ENCODE data around the gene HPGD.

Gene HPGD

GRCh38 chr4:174522183-174523024 lies at the start of gene HPGD:
HPGD (minus strand) TSS chr4:174522488; CDS start chr4:174522451, 37 bp downstream.
- DNase-seq (ENCODE audit: low spot score), result peak; percentile 29

DNA sequence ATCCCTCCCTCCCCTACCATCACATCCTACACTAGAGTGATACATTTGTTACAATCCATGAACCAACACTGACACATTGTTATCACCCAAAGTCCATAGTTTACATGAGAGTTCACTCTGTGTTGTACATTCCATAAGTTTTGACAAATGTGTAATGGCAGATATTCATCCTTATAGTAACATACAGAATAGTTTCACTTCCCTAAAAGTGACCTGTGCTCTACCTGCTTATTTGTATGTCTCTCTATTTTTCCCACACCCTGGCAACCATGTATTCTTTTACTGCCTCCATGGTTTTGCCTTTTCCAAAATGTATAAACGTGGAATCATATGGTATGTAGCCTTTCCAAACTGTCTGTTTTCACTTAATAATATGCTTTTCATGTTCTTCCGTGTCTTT lies 42.2 kb upstream of the HPGD start:
- no peak for DNase-seq (ENCODE audit: low spot score)

DNA sequence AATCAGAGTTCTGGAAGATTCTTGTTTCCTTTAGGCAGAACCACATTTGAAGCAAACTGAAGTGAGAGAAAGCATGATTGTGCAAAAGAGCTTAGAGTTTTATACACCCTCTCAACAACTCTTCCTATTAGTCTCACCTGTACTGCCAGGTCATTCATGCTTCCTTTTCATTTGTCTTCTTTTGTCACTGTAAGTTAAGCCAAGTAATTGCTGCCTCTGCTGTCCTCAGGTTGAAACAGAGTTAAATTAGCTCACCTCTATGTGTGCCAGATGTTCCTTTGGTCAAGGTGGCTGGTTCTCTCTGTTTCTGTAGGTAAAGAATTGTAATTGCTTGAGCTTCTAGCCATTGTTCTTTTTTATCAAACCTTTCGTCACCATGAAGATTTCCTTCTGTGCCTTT lies 41.1 kb upstream of the HPGD start:
- no peak for DNase-seq (ENCODE audit: low spot score)

GRCh38 chr4:174561560-174561959 lies 39.3 kb upstream of the HPGD start:
- DNase-seq (ENCODE audit: low spot score), result no peak

DNA sequence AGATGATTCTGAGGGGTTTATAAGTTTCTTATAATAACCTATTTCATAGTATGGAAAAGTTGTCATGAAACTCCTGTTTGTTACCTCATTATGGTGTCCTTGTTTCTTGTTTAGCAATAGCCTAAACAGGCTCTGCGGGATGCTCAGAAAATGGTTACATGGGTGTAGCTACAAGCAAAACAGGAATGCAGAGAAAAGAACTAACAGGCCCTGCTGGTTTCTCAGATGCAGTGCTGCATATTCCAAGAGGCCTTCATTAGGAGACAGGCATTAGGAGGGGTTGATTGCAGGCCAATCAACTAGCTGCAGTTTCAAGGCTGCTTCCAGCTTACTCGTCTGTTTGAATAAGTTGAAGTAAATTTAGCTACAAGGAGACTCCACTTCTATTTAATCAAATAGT lies 37.6 kb upstream of the HPGD start:
- DNase-seq (ENCODE audit: low spot score), result no peak

- DNase-seq (ENCODE audit: low spot score), result no peak
Measured at GRCh38 chr4:174555789-174556630, 33.7 kb upstream of the HPGD start.

DNA sequence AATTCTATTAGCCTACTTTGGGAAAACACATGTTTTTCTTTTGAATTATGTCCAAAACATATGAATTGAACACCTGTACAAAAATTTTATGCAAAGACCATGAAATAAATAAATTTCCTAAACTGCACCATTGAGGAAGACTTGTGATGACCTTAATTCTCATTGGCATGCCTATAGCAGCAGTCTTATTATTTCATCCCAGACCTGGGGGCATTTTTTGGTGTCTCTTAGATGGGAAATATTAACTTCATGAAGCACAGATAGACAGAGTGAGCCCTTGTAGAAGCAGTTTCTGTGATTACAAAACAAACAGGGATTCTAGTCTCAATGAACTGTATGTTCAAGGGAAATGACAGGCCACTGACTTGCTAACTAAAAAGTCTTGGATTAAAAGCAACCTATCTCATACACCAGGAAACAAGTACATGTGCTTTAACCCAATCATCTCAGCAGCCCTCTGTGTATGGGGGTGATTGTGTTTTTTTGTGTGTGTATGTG lies 32.0 kb upstream of the HPGD start:
- DNase-seq (ENCODE audit: low spot score), result no peak

DNA sequence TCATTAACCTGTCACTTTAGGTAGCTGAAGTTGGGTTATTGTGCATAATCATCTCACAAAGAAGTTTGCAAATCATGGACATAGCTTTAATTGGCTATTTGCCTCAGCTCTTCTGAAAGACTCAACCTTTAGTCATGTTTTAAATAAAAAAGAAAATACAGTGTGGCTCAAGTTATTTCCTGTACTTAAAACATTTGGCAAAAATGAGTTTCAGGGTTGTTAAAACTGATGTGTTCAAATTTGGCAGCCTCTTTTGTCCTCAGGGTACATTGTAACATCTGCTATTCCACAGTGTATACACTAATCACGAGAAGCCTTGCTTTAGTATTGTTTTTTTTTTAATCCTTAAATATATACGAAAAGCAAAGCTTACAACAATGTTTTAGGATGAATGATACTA lies 31.5 kb upstream of the HPGD start:
- peak; percentile 20 for DNase-seq (ENCODE audit: low spot score)

DNA sequence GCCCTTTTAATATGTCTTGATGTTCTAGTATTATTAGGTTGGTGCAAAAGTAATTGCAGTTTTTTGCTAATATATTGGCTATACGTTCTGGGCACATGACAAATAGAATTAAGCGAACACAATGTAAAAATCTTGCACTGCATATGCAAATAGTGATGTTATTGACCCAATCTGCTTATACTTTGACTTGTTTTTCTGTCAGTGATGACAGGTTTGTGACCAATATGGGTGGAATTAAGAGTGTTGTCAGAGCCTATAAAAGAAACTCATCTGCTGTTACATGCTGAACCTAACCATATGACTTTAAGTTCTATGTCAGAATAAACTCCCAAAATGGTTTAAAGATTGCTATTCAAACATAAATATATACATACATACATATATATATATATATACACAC lies 30.7 kb upstream of the HPGD start:
- DNase-seq (ENCODE audit: low spot score), result no peak

- no peak for DNase-seq (ENCODE audit: low spot score)
Measured at GRCh38 chr4:174550541-174550940, 28.3 kb upstream of the HPGD start.

GRCh38 chr4:174549721-174550120 lies 27.4 kb upstream of the HPGD start:
- no peak for DNase-seq (ENCODE audit: low spot score)

DNA sequence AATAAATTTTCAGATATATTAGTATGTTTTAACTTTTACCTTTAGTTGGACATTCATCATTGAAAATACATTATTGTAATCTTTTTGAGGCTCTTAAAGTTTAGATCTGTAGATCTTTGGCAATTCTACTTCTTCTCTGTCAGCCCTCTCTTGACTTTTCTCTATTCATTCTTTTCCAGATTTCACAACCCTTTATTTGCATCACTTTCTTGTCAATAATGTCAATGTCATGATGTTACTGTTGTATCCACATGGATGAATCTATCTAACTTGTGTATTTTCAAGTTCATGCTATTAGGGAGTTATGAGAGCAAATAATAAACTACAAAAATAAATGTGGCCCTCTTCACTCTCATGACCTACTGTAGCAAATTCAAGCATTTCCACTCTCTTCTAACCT lies 23.0 kb upstream of the HPGD start:
- DNase-seq (ENCODE audit: low spot score), result no peak

- DNase-seq (ENCODE audit: low spot score), result no peak
Measured at GRCh38 chr4:174544496-174544895, 22.2 kb upstream of the HPGD start.

DNA sequence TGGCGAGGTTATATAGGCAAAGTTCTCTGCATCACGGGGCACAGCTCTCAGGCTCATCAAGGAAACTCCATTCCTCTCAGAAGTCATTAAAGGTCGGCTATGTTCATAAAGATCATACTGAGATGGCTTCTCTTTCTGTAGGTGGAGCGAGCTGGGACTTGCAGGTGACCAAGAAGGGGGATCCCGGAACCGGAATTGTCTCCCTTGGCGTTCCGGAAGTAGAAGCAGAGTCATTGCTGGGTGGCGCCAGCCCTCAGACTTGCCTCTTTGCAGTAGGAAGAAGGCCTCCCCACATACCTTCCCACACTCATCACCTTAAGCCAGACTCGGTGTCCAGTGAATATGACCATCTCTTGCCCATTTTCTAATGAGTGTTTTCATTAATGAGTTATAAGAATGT lies 17.9 kb upstream of the HPGD start:
- DNase-seq (ENCODE audit: low spot score), result no peak

GRCh38 chr4:174539571-174539970 lies 17.3 kb upstream of the HPGD start:
- DNase-seq (ENCODE audit: low spot score), result no peak

DNA sequence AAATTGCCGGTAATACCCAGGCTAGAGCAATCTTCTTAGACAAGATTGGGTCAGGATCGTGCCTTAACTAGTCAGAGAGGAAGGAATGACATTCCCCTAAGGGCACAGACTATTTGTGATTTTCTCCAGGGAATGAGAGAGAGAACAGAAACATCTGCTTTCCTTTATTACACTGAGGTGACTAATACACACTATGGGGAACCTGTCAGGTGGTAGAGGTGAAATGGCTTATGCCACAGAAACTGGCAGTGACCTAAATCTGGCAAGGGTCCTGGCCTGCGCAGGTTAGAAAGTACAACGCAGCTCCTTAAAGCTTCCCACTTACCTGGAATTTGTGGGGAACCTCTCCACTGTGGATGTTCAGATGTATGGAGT lies 16.6 kb upstream of the HPGD start:
- no peak for DNase-seq (ENCODE audit: low spot score)

DNA sequence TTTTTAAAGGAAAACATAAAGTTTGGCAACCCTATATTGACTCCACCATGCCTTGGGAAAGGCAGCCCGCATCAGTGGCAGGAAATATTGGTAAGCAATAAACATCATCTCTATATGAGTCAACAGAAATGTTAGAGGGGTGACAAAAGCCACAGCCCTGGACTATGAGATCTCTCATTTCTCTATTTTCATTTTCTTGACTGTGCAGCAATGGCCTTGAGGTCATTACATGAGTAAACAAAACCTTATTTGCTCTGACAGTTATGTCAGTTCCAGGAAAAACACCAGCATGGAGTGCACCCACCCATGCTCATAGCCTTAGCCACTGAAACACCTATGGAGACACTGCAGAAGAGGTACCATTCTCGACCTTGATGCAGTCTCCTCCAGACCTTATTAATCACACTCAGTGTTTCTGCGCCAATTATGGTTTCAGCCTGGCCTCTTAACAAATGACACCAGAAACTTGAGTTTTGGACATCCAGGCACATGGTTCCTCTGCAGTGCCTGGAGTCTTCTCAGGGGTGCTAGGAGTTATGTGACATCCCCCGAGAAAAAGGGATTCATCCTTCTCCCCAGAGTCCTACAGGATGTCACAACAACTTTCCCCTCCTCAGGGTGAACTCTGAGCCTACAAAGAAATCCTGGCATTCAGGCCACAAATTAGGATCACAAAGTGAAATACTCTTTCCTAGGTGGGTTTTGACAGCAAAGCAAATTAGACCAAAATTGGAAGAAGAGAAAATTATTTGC lies 16.0 kb upstream of the HPGD start:
- DNase-seq (ENCODE audit: low spot score), result no peak

GRCh38 chr4:174537634-174538033 lies 15.3 kb upstream of the HPGD start:
- no peak for DNase-seq (ENCODE audit: low spot score)

DNA sequence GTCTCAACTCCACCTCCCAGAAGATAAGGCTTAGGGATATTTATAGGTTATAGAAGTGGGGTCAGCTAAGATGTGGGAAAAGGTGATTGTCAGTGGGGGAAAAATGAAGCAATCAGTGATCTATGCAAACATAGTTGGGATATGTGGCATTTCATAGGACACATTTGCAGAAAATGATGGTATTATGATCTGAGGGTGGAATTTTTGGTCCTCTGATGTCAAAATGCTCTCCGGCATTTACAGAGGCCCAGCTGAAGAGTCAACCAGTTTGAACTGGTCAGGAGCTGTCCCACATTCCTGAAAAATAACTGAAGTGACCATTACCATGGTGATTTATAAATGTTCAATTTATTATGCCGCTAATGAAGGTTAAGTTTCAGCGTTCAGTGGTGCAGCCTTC lies 12.2 kb upstream of the HPGD start:
- DNase-seq (ENCODE audit: low spot score), result no peak

- DNase-seq (ENCODE audit: low spot score), result no peak
Measured at GRCh38 chr4:174532445-174532844, 10.2 kb upstream of the HPGD start.

GRCh38 chr4:174531486-174531885 lies 9.2 kb upstream of the HPGD start:
- DNase-seq (ENCODE audit: low spot score), result no peak

DNA sequence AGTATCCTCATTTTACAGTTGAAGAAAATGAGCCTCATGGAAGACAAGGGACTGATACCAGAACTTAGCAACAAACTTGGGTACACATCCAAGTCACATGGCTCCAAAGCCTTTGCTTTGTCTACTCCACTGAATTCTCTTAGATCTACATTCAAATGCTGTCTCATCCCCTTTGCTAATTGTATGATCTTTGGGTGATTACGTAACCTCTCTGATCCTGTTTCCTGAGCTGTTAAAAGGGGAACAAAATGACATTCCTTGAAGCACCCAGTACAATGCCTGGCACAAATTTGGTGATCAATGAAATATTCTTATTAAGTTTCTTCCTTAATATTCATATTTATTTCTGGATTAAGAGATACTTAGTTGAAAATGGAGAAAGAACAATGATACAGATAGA lies 5.9 kb upstream of the HPGD start:
- DNase-seq (ENCODE audit: low spot score), result no peak

Measured in GM03348 (cell line).